Epithelial cell of prostate (primary cell): ENCODE measurements around the gene CNTROB.
A peak's percentile ranks its signal among the peaks of the same experiment; 100 is the strongest.

Source experiments
- DNase-seq: peaks from one replicate; pipeline ENCODE4 v3.0.0-alpha.2; 2011; ENCODE audit warnings: low read depth, low spot score
- H3K27ac ChIP-seq: fragments of 450-650 bp; 2 replicates; pipeline ENCODE4 v1.5.1; 2017; ENCODE audit warnings: mild to moderate bottlenecking

The CNTROB gene

GRCh38 chr17:7977039-7977438, 45.0 kb downstream of the CNTROB start:
- H3K27ac ChIP-seq: no peak overlapping the region
- DNase-seq: no peak

- H3K27ac ChIP-seq: no peak overlapping the region
- DNase-seq: no peak
Observed at GRCh38 chr17:7977805-7978204, 45.8 kb downstream of the CNTROB start.

- DNase-seq: peak; percentile 31
- H3K27ac ChIP-seq: peak overlapping the region; percentile 49
Observed at GRCh38 chr17:7982173-7982572, 50.2 kb downstream of the CNTROB start.

- H3K27ac ChIP-seq: peak overlapping the region; percentile 49
Observed at GRCh38 chr17:7982666-7983065, 50.7 kb downstream of the CNTROB start.

GRCh38 chr17:7984904-7985303, 52.9 kb downstream of the CNTROB start:
- DNase-seq: no peak
- no peak overlapping the region for H3K27ac ChIP-seq

More at GRCh38 chr17:7982666-7983065, 50.7 kb downstream of the CNTROB start:
- DNase-seq: no peak

- H3K27ac ChIP-seq: no peak overlapping the region
- DNase-seq: no peak
Observed at GRCh38 chr17:7987112-7987893, 55.3 kb downstream of the CNTROB start.

- DNase-seq: peak; percentile 12
Observed at GRCh38 chr17:7988750-7989178, 56.8 kb downstream of the CNTROB start.

GRCh38 chr17:7989781-7990655, 58.0 kb downstream of the CNTROB start:
- H3K27ac ChIP-seq: peak overlapping the region; percentile 47

More at GRCh38 chr17:7988750-7989178, 56.8 kb downstream of the CNTROB start:
- no peak overlapping the region for H3K27ac ChIP-seq

GRCh38 chr17:7992516-7992915, 60.5 kb downstream of the CNTROB start:
- peak; percentile 95 for DNase-seq
- H3K27ac ChIP-seq: peak overlapping the region; percentile 60

More at GRCh38 chr17:7989781-7990655, 58.0 kb downstream of the CNTROB start:
- DNase-seq: no peak

GRCh38 chr17:7992924-7993323, 60.9 kb downstream of the CNTROB start:
- DNase-seq: no peak
- H3K27ac ChIP-seq: peak overlapping the region; percentile 60

GRCh38 chr17:7993972-7994589, 62.1 kb downstream of the CNTROB start:
- H3K27ac ChIP-seq: no peak overlapping the region
- DNase-seq: no peak

- DNase-seq: no peak
- H3K27ac ChIP-seq: no peak overlapping the region
Observed at GRCh38 chr17:7995724-7996123, 63.7 kb downstream of the CNTROB start.

- no peak overlapping the region for H3K27ac ChIP-seq
- DNase-seq: no peak
Observed at GRCh38 chr17:7997186-7997585, 65.2 kb downstream of the CNTROB start.
